ENCODE results near the gene IAPP.
"Not testable (repeated sequence)": the region's sequence is repeated elsewhere in the genome, so short reads cannot be mapped to it uniquely, and the experiment has no call there.

IAPP gene

GRCh38 chr12:21372602-21373001 is at the start of gene IAPP:
Gene IAPP (plus strand): TSS chr12:21372902. CDS start chr12:21373352, 450 bp downstream.
- FAIRE-seq, result no peak

GRCh38 chr12:21323736-21324135 is 49.0 kb upstream of the IAPP start:
- FAIRE-seq (no peak), DNase-seq (ENCODE audit: low spot score) (no peak)

More at GRCh38 chr12:21372602-21373001, at the start of gene IAPP:
- DNase-seq (ENCODE audit: low spot score), result no peak

- FAIRE-seq (no peak), DNase-seq (ENCODE audit: low spot score) (no peak)
Observed at GRCh38 chr12:21324551-21324950, 48.2 kb upstream of the IAPP start.

- no peak for FAIRE-seq
Observed at GRCh38 chr12:21328578-21328977, 44.1 kb upstream of the IAPP start.

GRCh38 chr12:21330682-21331253 is 41.9 kb upstream of the IAPP start:
- FAIRE-seq, result no peak
- no peak for DNase-seq (ENCODE audit: low spot score)

More at GRCh38 chr12:21328578-21328977, 44.1 kb upstream of the IAPP start:
- no peak for DNase-seq (ENCODE audit: low spot score)

- FAIRE-seq (no peak), DNase-seq (ENCODE audit: low spot score) (no peak)
Observed at GRCh38 chr12:21334771-21335325, 37.9 kb upstream of the IAPP start, which contains the start of gene SLCO1A2. Gene SLCO1A2 (minus strand): TSS chr12:21334917. CDS start chr12:21334647, 270 bp downstream.

GRCh38 chr12:21336656-21337055 is 36.0 kb upstream of the IAPP start:
- FAIRE-seq, result no peak
- DNase-seq (ENCODE audit: low spot score), result no peak

GRCh38 chr12:21337453-21337852 is 35.2 kb upstream of the IAPP start:
- DNase-seq (ENCODE audit: low spot score) (no peak), FAIRE-seq (no peak)

GRCh38 chr12:21337959-21338744 is 34.5 kb upstream of the IAPP start:
- FAIRE-seq (no peak), DNase-seq (ENCODE audit: low spot score) (no peak)

- FAIRE-seq, result no peak
Observed at GRCh38 chr12:21339921-21340320, 32.8 kb upstream of the IAPP start.

GRCh38 chr12:21340403-21340802 is 32.3 kb upstream of the IAPP start:
- FAIRE-seq (no peak), DNase-seq (ENCODE audit: low spot score) (no peak)

More at GRCh38 chr12:21339921-21340320, 32.8 kb upstream of the IAPP start:
- no peak for DNase-seq (ENCODE audit: low spot score)

GRCh38 chr12:21341769-21342168 is 30.9 kb upstream of the IAPP start:
- FAIRE-seq (no peak), DNase-seq (ENCODE audit: low spot score) (no peak)

GRCh38 chr12:21343636-21344035 is 29.1 kb upstream of the IAPP start:
- FAIRE-seq, result no peak
- DNase-seq (ENCODE audit: low spot score), result no peak

GRCh38 chr12:21346542-21347205 is 26.0 kb upstream of the IAPP start:
- DNase-seq (ENCODE audit: low spot score) (no peak), FAIRE-seq (no peak)

GRCh38 chr12:21350975-21351374 is 21.7 kb upstream of the IAPP start:
- DNase-seq (ENCODE audit: low spot score) (no peak), FAIRE-seq (no peak)

GRCh38 chr12:21353487-21353886 is 19.2 kb upstream of the IAPP start:
- no peak for FAIRE-seq
- no peak for DNase-seq (ENCODE audit: low spot score)

- FAIRE-seq (no peak), DNase-seq (ENCODE audit: low spot score) (no peak)
Observed at GRCh38 chr12:21353948-21354347, 18.8 kb upstream of the IAPP start.

GRCh38 chr12:21354641-21355040 is 18.1 kb upstream of the IAPP start:
- no peak for FAIRE-seq
- no peak for DNase-seq (ENCODE audit: low spot score)

GRCh38 chr12:21360632-21361031 is 12.1 kb upstream of the IAPP start:
- FAIRE-seq; DNase-seq (ENCODE audit: low spot score): not testable (repeated sequence)

- no peak for FAIRE-seq
- no peak for DNase-seq (ENCODE audit: low spot score)
Observed at GRCh38 chr12:21369141-21369980, 3.3 kb upstream of the IAPP start.

GRCh38 chr12:21370845-21371449 is 1.8 kb upstream of the IAPP start:
- DNase-seq (ENCODE audit: low spot score) (no peak), FAIRE-seq (no peak)

Measured in urothelium cell line (cell line).